Activated T-cell treated with anti-CD3 and anti-CD28 coated beads, Interleukin-2, amount 50 U/mL, for 24 hours (primary cell): ENCODE measurements around the gene OSCAR.

ENCODE experiments used
- DNase-seq: peaks from one replicate; pipeline ENCODE4 v3.0.0-alpha.2; 2020
- H3K27ac Mint-ChIP-seq: 2 replicates; pipeline ENCODE4 v1.8.0; 2020; ENCODE audit warnings: mild to moderate bottlenecking, mixed read lengths
- H3K27me3 Mint-ChIP-seq: 2 replicates; pipeline ENCODE4 v1.8.0; 2020; ENCODE audit warnings: mixed read lengths
- H3K36me3 Mint-ChIP-seq: 2 replicates; pipeline ENCODE4 v1.8.0; 2020; ENCODE audit warnings: low read depth, mixed read lengths
- H3K4me1 Mint-ChIP-seq: 2 replicates; pipeline ENCODE4 v1.8.0; 2020; ENCODE audit warnings: low read depth, mixed read lengths
- H3K4me3 Mint-ChIP-seq: 2 replicates; pipeline ENCODE4 v1.8.0; 2020; ENCODE audit warnings: mild to moderate bottlenecking, moderate library complexity, mixed read lengths
- H3K9me3 Mint-ChIP-seq: 2 replicates; pipeline ENCODE4 v1.8.0; 2020; ENCODE audit warnings: mixed read lengths

The OSCAR gene

DNA sequence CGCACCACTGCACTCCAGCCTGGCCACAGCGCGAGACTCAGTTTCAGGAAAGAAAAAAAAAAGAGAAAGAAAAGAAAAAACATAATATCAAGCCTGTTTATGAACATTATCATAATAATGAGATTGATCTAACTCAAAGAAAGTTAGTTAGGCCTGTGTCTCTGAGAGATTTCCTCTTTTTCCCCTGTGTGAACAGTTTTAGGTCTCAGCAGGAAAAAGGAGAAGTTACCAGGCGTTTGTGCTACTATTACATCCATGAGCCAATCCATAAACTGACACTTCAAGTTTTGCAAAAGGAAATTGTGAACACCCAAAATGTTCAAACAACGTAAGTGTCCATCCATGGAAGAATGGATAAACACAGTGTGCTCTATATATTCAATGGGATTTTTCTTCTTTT lies 23.3 kb downstream of the OSCAR start:
- peaks cover 5% of the 10 kb centered on the region for H3K9me3 Mint-ChIP-seq
- no peak overlapping the region for H3K4me3 Mint-ChIP-seq
- no peaks in the 10 kb centered on the region for H3K4me1 Mint-ChIP-seq
- no peak for DNase-seq
- no peak overlapping the region for H3K27ac Mint-ChIP-seq
- H3K27me3 Mint-ChIP-seq, result peaks cover 4% of the 10 kb centered on the region
- no peaks in the 10 kb centered on the region for H3K36me3 Mint-ChIP-seq

DNA sequence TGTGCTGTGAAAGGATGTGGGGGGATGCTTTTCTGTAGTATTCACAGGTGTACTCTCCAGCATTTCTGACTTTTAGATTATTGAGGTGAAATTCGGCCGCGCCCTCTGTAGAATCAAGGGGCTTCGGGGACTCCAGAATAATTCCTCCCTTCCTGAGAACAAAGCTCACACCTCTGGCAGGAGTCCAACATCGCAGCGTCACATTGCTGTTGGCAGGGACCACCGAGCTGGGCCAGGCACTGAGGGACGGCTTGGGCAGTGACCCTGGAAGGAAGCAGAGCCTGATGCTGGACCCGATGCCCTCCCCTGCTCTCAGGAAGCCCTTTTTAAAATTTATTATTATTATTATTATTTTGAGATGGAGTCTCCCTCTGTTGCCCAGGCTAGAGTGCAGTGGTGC lies 25.8 kb downstream of the OSCAR start:
- H3K4me3 Mint-ChIP-seq, result no peak overlapping the region
- no peaks in the 10 kb centered on the region for H3K27me3 Mint-ChIP-seq
- no peak overlapping the region for H3K27ac Mint-ChIP-seq
- H3K36me3 Mint-ChIP-seq, result no peaks in the 10 kb centered on the region
- no peaks in the 10 kb centered on the region for H3K9me3 Mint-ChIP-seq
- no peaks in the 10 kb centered on the region for H3K4me1 Mint-ChIP-seq
- DNase-seq, result no peak

DNA sequence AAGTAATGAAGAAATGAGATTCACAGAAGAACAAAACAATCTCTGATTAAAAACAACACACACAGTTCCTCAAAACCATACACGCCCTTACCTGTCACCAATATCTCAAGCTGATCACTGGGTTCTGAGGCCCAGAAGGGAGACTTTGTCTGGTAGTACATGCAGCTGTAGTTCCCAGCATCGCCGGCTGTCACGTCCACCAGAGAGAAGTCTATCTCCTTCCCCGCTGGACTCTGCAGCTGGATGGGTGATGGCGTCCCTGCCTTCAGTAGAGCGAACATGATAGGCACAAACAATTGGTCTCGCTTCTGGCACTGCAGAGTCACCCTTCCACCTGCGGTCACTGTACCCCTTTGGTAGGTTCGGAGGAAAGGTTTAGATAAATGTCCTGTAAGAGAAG lies 26.8 kb downstream of the OSCAR start:
- Mint-ChIP-seq H3K27ac (no peak overlapping the region), H3K36me3 (no peaks in the 10 kb centered on the region), H3K27me3 (peaks cover 5% of the 10 kb centered on the region), H3K9me3 (no peaks in the 10 kb centered on the region), H3K4me3 (no peak overlapping the region), H3K4me1 (no peaks in the 10 kb centered on the region)
- no peak for DNase-seq

DNA sequence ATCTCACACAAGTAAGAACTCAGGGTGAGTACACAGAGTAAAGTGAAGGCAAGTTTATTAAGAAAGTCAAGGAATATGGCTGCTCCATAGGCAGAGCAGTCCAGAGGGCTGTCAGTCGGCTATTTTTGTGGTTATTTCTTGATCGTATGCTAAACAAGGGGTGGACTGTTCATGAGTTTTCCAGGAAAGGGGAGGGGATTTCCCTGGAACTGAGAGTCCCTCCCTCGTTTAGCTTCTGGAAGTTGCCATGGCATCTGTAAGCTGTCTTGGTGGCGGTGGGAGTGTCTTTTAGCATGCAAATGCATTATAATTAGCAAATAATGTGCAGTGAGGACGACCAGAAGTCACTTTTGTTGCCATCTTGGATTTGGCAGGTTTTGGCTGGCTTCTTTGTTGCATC lies 31.1 kb downstream of the OSCAR start:
- Mint-ChIP-seq H3K9me3 (no peaks in the 10 kb centered on the region), H3K36me3 (no peaks in the 10 kb centered on the region), H3K4me1 (no peaks in the 10 kb centered on the region), H3K27me3 (peaks cover 16% of the 10 kb centered on the region), H3K4me3 (no peak overlapping the region), H3K27ac (no peak overlapping the region)
- no peak for DNase-seq

DNA sequence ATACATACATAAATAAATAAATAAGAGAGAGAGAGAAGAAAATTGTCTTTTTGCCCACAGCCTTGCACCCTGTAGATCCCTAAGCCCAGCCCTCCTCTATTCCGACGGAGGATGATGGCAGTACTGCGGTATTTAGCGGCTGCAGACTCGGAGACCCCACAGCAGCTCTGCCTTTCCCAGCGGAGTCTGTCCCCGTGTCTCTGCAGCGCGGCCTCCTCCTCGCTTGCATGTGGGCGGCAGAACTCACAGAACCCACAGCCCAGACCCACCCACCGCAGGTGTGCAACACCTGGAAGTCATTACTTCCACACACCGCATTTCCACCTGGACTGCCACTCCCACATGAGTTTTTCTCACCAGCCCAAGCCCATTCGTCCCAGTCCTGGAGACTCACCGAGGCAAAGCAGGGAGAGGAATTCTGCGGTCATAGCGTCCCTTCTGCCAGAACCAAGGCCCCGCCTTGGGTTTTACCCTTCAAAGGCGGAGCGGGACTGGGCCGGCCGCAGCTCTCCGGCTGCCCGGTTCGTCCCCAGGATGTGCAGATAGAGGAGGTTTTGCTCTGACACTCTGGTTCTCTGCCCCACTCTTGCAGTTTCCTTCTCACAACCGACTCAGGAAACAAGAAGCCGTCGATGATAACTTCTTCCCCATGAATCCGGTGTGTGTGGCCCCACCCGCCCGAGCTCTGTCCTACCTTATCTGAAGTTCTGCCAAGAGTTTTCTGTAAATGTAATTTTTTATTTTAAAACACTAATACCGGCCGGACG lies 37.1 kb downstream of the OSCAR start, which contains the start of gene VSTM1:
VSTM1 (minus strand) TSS at position 548 of the 767 bp plus-strand sequence; CDS start at position 428, 120 bp downstream.
- no peaks in the 10 kb centered on the region for H3K4me1 Mint-ChIP-seq
- no peaks in the 10 kb centered on the region for H3K36me3 Mint-ChIP-seq
- H3K4me3 Mint-ChIP-seq, result no peak within 1 kb of the TSS
- no peak within 1 kb of the TSS for H3K27ac Mint-ChIP-seq
- H3K9me3 Mint-ChIP-seq, result no peaks in the 10 kb centered on the region
- no peak for DNase-seq
- peaks cover 39% of the 10 kb centered on the region for H3K27me3 Mint-ChIP-seq

DNA sequence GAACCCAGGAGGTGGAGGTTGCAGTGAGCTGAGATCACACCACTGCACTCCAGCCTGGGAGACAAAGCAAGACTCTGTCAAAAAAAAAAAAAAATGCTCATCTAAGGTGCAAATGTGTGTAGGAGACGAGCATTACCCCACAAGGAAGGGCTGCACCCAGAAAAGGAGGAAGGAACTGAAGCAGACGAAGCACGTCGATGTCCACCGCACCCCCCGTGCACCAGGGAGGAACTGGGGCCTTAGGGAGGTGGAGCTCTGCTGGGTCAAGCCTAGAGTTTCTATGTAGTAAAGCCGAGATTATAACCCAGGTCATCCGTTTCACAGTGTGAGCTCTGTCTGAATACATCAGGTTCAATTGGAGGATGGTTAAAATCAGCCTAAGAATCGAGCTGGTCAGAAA lies 38.0 kb downstream of the OSCAR start:
- Mint-ChIP-seq H3K9me3 (no peaks in the 10 kb centered on the region), H3K36me3 (no peaks in the 10 kb centered on the region), H3K4me1 (no peaks in the 10 kb centered on the region), H3K27me3 (peaks cover 36% of the 10 kb centered on the region), H3K27ac (no peak overlapping the region), H3K4me3 (no peak overlapping the region)
- no peak for DNase-seq

DNA sequence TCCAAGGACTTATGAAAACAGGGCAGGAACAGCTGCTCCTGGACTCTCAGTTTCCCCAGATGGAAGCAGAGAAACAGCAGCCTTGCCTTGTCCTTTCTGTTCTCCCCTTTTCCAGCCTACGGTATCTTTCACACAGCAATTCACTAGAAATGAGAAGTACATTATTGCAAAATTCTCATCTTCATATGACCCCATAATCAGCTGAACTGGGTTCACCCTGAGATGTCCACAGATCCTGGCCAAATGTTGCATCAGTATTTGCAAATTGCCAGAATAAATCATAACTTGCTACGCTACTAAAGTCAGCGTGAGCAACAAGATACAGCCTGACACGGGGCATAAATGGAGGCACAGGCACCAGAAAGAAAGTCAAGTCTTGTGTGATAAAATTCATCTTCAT lies 53.0 kb downstream of the OSCAR start:
- no peak overlapping the region for H3K27ac Mint-ChIP-seq
- H3K4me3 Mint-ChIP-seq, result no peak overlapping the region
- H3K27me3 Mint-ChIP-seq, result peaks cover 32% of the 10 kb centered on the region
- no peaks in the 10 kb centered on the region for H3K36me3 Mint-ChIP-seq
- H3K4me1 Mint-ChIP-seq, result no peaks in the 10 kb centered on the region
- no peak for DNase-seq
- H3K9me3 Mint-ChIP-seq, result no peaks in the 10 kb centered on the region

DNA sequence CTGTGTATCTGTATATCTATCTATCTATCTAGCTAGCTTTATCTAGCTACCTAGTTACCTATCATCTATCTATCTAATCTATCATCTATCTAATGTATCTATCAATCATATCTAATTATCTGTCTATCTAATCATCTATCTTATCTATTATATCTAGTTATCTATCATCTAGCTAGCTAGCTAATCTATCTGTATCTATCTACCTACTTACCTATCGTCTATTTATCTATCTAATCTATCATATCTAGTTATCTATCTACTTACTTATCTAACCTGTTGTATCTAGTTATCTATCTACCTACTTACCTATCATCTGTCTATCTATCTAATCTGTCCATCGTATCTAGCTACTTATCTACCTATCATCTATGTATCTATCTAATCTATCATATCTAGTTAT lies 54.8 kb downstream of the OSCAR start:
- Mint-ChIP-seq H3K4me1 (no peaks in the 10 kb centered on the region), H3K36me3 (no peaks in the 10 kb centered on the region), H3K27me3 (peaks cover 43% of the 10 kb centered on the region), H3K4me3 (no peak overlapping the region), H3K9me3 (no peaks in the 10 kb centered on the region), H3K27ac (no peak overlapping the region)
- no peak for DNase-seq
